Keratinocyte (primary cell): ENCODE measurements around the gene NTN1. TPM values are rescaled to one million over a fixed set of nuclear protein-coding genes. Genes with fewer than 3 reads are reported as not detected.

Experiments used
- DNase-seq: peaks from one replicate; pipeline ENCODE4 v3.0.0-alpha.2; 2011; ENCODE audit warnings: low read depth, missing footprints, low spot score
- FAIRE-seq: peaks from 2 replicates; lab custom pipeline; 2011; peaks lifted over from hg19 to GRCh38; lab: Jason Lieb, UNC
- H2AFZ ChIP-seq: 2 replicates; pipeline ENCODE4 v1.6.0; 2012; ENCODE audit warnings: low read length, control low read depth, inconsistent platforms; ENCODE audit not compliant: control insufficient read depth
- H3K27ac ChIP-seq: 2 replicates; pipeline ENCODE4 v1.5.1; 2011; ENCODE audit warnings: low read length; ENCODE audit not compliant: control insufficient read depth, insufficient read depth
- H3K27me3 ChIP-seq: 3 replicates; pipeline ENCODE4 v1.6.0; 2011; ENCODE audit warnings: low read length; ENCODE audit not compliant: control insufficient read depth, insufficient read depth; ENCODE audit errors: extremely low read depth
- H3K36me3 ChIP-seq, 2 experiments: 2 replicates in 1 of 2; 3 replicates in 1 of 2; pipeline ENCODE4 v1.5.1; 2011; ENCODE audit warnings: low read length in 2 of 2, mild to moderate bottlenecking in 1 of 2; ENCODE audit not compliant: control insufficient read depth in 2 of 2, insufficient read depth in 2 of 2; ENCODE audit errors: extremely low read depth in 1 of 2
- H3K4me1 ChIP-seq: 3 replicates; pipeline ENCODE4 v1.5.1; 2011; ENCODE audit warnings: low read length; ENCODE audit not compliant: control insufficient read depth, insufficient read depth; ENCODE audit errors: extremely low read depth
- H3K4me2 ChIP-seq: 3 replicates; pipeline ENCODE4 v1.6.0; 2011; ENCODE audit warnings: low read depth, low read length; ENCODE audit not compliant: control insufficient read depth, insufficient read depth; ENCODE audit errors: extremely low read depth
- H3K4me3 ChIP-seq, 3 experiments: fragments of 200-600 bp in 1 of 3; sonication (generic) in 1 of 3; 2 replicates in 2 of 3; 3 replicates in 1 of 3; pipeline ENCODE4 v1.5.1; 2011 to 2016; ENCODE audit warnings: low read length in 3 of 3, mild to moderate bottlenecking in 3 of 3, control low read depth in 2 of 3, inconsistent platforms in 1 of 3, low read depth in 1 of 3, mixed read lengths in 1 of 3, mixed run types in 1 of 3, moderate library complexity in 1 of 3; ENCODE audit not compliant: control insufficient read depth in 2 of 3, insufficient read depth in 2 of 3; ENCODE audit errors: extremely low read depth in 1 of 3
- H3K79me2 ChIP-seq: 2 replicates; pipeline ENCODE4 v1.6.0; 2012; ENCODE audit warnings: low read length; ENCODE audit not compliant: control insufficient read depth, insufficient read depth
- H3K9ac ChIP-seq: 3 replicates; pipeline ENCODE4 v1.6.0; 2011; ENCODE audit warnings: low read length; ENCODE audit not compliant: control insufficient read depth, insufficient read depth; ENCODE audit errors: extremely low read depth
- H3K9me1 ChIP-seq: 3 replicates; pipeline ENCODE4 v1.6.0; 2011; ENCODE audit warnings: low read length; ENCODE audit not compliant: control insufficient read depth, insufficient read depth; ENCODE audit errors: extremely low read depth
- H3K9me3 ChIP-seq: 2 replicates; pipeline ENCODE4 v1.5.1; 2012; ENCODE audit warnings: low read depth, low read length; ENCODE audit not compliant: control insufficient read depth
- H4K20me1 ChIP-seq: 3 replicates; pipeline ENCODE4 v1.6.0; 2011; ENCODE audit warnings: low read length; ENCODE audit not compliant: control insufficient read depth, insufficient read depth; ENCODE audit errors: extremely low read depth
- CTCF ChIP-seq, 3 experiments: IDR thresholded peaks in 1 of 3; conservative IDR thresholded peaks in 1 of 3; optimal IDR thresholded peaks in 1 of 3; 2 replicates in 2 of 3; 3 replicates in 1 of 3; pipeline versions ENCODE3 to v1.5.1; 2011; ENCODE audit warnings: low read length in 3 of 3, mild to moderate bottlenecking in 3 of 3, moderate library complexity in 2 of 3, control low read depth in 1 of 3, inconsistent platforms in 1 of 3; ENCODE audit not compliant: insufficient read depth in 2 of 3; ENCODE audit errors: extremely low read depth in 1 of 3
- EZH2 ChIP-seq: IDR thresholded peaks from one replicate; pipeline ENCODE4 v1.6.1; 2012; ENCODE audit warnings: inconsistent platforms, mild to moderate bottlenecking, low read length, moderate library complexity
- dilution Hi-C: fragments of 300-500 bp; cut with MboI; formaldehyde crosslinking; loops from one replicate; pipeline ENCODE4 v1.7.0; 2020; ENCODE audit warnings: low sequenced_read_pairs; ENCODE audit not compliant: extremely low pct_ligation_motif_present
- polyA plus RNA-seq, 5 experiments: library from polyadenylated mRNA; depleted of rRNA in 3 of 5; stranded (reverse) in 3 of 5; stranded (forward) in 1 of 5; unstranded in 1 of 5; fragments of >200 nt; gene quantifications; 1 replicate in 1 of 5; 2 replicates in 3 of 5; 3 replicates in 1 of 5; pipeline versions ENCODE4 v1.2.1 to v1.2.3, GENCODE V29; 2011 to 2012; ENCODE audit warnings: missing spikeins in 2 of 5, low read depth in 1 of 5, low replicate concordance in 1 of 5

The NTN1 gene
- polyA plus RNA-seq, 1 donor (not counting 4 experiments of a cell fraction or from before 2014, with no cell fraction given): 0.10 TPM

- Histone ChIP-seq H3K27me3 (peaks cover 23% of the 10 kb centered on the region), H3K27ac (no peak overlapping the region), H3K4me1 (no peaks in the 10 kb centered on the region), H3K4me2 (no peak overlapping the region), H3K36me3 (no peaks in the 10 kb centered on the region), H4K20me1 (no peaks in the 10 kb centered on the region), H3K9me3 (peaks cover 1% of the 10 kb centered on the region), H2AFZ (no peak overlapping the region), H3K79me2 (no peaks in the 10 kb centered on the region), H3K9ac (no peak overlapping the region), H3K9me1 (no peaks in the 10 kb centered on the region), H3K4me3 (no peak overlapping the region)
- TF ChIP-seq EZH2: no peak
- no peak for TF ChIP-seq CTCF (optimal IDR thresholded peaks at IDR 0.05 in 1 of 3, IDR thresholded peaks at IDR 0.05 in 1 of 3, conservative IDR thresholded peaks at IDR 0.05 in 1 of 3; ENCODE audit: extremely low read depth in 1 of 3, insufficient read depth in 2 of 3, low read length in 3 of 3)
- dilution Hi-C loops: no loop called here
- no peak for DNase-seq
- no peak for FAIRE-seq
Observed at GRCh38 chr17:9181640-9182039, 160.3 kb downstream of the NTN1 start.

DNA sequence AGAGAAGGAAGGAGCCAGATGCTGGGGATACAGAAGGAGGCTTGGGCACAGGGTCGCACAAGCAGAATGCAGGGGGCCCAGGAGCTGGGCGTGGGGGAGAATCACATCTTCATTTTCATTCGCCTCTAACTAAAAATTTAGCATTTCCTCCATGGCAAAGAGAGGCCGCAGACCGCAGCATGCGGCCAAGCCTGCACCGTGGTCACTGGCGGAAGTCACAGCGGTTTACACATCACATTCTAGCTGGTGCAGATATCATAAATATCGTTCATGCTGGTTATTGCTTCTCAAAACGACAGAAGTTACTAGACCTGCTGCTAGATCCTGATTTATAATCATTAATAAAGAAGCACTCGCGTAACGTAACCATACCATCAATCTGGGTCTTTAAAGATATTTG lies 162.0 kb downstream of the NTN1 start:
- FAIRE-seq (no peak), DNase-seq (no peak)
- H4K20me1 ChIP-seq: no peaks in the 10 kb centered on the region
- dilution Hi-C loops: no loop called here
- H3K9ac ChIP-seq: no peak overlapping the region
- H3K9me1 ChIP-seq: no peaks in the 10 kb centered on the region
- H3K4me1 ChIP-seq: no peaks in the 10 kb centered on the region
- H2AFZ ChIP-seq: no peak overlapping the region
- no peak overlapping the region for H3K4me3 ChIP-seq
- peaks cover 23% of the 10 kb centered on the region for H3K27me3 ChIP-seq
- no peak overlapping the region for H3K27ac ChIP-seq
- no peaks in the 10 kb centered on the region for H3K9me3 ChIP-seq
- H3K79me2 ChIP-seq: no peaks in the 10 kb centered on the region
- no peak for TF ChIP-seq EZH2
- no peak for TF ChIP-seq CTCF (optimal IDR thresholded peaks at IDR 0.05 in 1 of 3, IDR thresholded peaks at IDR 0.05 in 1 of 3, conservative IDR thresholded peaks at IDR 0.05 in 1 of 3; ENCODE audit: extremely low read depth in 1 of 3, insufficient read depth in 2 of 3, low read length in 3 of 3)
- no peak overlapping the region for H3K4me2 ChIP-seq
- H3K36me3 ChIP-seq: no peaks in the 10 kb centered on the region
